ENCODE results near the gene MDN1.

Gene MDN1

GRCh38 chr6:89605861-89606260, 213.7 kb downstream of the MDN1 start:
- DNase-seq (ENCODE audit: low read depth, low spot score), result no peak

DNA sequence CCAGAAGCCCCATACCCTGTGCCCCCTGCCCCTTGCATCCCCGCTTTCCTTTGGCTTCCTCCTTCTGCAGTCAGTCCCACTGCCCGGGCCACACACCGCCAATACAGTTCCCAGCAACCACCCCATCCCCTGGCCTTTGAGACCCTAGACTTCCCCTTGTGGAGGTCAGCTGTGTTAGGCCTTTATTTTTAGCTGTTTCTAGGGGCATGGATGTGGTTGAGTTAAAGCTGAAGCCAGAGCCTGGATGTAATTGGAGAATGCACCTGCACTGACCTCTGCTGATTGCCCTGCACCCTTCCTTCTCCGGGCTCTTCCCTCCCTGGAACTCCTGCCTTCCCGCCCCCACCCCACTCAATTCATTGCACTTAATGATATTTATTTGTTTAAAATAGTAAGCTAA, 214.9 kb downstream of the MDN1 start:
- DNase-seq (ENCODE audit: low read depth, low spot score), result no peak

DNA sequence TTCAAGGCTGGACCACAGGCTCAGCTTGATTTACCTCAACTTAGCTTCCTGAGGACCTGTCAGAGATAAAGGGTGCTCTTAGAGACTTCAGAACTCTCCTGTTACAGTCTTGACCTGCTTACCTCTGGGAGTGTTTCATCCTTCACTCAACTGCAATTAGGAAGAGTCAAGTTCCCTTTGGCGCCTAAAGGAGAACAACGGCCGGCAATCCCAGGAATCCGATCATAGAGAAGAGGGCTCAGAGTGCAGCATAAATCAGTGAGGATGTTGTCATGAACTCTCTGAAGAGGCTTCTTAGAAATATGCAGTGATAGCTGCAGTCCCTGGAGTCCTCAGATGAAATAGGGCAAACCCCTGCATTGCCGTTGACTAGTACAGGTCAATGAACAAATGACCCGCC, 217.4 kb downstream of the MDN1 start:
- DNase-seq (ENCODE audit: low read depth, low spot score), result no peak

GRCh38 chr6:89599727-89600126, 219.9 kb downstream of the MDN1 start:
- no peak for DNase-seq (ENCODE audit: low read depth, low spot score)

DNA sequence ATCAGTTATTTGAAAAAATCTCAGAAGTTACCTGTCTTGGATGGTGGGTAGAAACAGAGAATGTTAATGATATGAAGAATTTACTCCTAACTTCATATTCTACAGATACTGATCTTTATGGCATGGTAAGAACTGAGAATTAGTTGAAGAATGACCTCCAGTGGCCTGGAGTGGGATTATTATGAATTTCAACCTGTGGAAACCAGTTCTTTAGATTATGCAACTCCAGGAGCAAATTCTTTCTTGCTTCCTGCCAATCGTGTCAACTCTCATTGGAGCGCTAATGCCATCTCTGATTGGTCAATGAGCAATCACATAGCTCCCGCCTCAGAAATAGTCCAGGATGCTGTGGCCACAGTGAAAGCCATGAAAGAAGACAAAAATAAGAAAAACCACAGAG, 221.6 kb downstream of the MDN1 start:
- no peak for DNase-seq (ENCODE audit: low read depth, low spot score)

- DNase-seq (ENCODE audit: low read depth, low spot score), result no peak
Observed at GRCh38 chr6:89597372-89597771, 222.2 kb downstream of the MDN1 start.

- DNase-seq (ENCODE audit: low read depth, low spot score), result no peak
Observed at GRCh38 chr6:89596484-89596883, 223.1 kb downstream of the MDN1 start.

GRCh38 chr6:89596056-89596455, 223.5 kb downstream of the MDN1 start:
- no peak for DNase-seq (ENCODE audit: low read depth, low spot score)
